Stromal cell of bone marrow (primary cell): Measurements from ENCODE around the gene SMIM21.

Experiments
- DNase-seq: peaks from one replicate; pipeline ENCODE4 v3.0.0-alpha.2; 2012; ENCODE audit warnings: low read depth

SMIM21 gene

DNA sequence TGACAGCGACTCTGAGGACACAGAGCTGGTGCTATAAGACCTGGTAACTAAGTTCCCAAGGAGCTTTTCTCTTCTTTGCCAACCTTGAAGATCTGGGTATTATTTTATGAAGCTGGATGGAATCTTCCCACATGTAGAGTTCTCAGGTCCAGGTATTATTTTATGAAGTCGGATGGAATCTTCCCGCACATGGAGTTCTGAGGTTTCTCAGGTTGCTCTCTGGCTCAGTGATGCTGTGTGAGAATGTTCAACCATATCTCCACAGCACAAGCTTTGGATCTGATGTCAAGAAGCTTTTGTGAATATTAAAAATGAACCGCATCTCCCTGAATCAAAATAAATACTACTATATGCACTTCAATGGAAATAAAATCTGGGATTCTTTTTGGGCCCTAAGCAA, at the start of gene SMIM21:
Gene SMIM21 (minus strand): TSS at position 101 of the 400 bp plus-strand sequence. CDS start 140 bp downstream, outside the sequence.
- no peak for DNase-seq

DNA sequence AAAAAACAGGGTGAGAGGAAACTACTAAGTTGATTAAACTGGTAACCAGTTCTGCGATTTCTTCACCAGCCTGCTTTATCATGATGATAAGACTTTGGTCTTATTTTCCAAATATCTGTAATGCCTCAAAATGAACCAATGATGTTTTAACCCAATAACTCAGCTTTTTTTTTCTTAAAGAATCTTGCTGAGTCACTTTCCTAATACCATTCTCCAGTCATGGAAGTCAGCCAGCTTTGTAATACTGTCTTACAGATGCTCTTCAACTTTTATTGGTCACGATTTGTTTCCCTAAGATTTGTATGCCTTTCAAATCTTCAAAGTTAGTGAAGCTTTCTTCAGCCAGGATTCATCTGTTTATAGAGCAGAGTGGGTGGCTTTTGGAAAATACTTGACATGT, 47.7 kb upstream of the SMIM21 start:
- peak; percentile 88 for DNase-seq

DNA sequence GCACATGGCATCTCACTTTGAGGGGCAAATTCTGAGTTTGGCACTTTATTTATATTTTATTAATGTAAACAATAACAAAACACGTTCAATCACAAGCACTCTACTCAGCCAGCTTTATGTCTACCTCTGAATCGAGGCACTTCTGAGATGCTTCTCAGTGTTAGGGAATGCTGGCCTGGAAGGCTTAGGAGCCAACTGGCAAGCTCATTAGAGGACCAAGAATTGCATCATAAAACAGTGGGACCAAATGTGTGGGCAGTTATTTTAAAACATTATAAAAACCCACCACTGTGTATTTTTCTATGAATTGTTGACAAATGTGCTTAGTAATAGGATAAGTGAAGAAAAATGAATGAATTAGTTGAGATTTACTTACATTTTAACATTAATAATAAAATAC, 46.8 kb upstream of the SMIM21 start:
- no peak for DNase-seq

DNA sequence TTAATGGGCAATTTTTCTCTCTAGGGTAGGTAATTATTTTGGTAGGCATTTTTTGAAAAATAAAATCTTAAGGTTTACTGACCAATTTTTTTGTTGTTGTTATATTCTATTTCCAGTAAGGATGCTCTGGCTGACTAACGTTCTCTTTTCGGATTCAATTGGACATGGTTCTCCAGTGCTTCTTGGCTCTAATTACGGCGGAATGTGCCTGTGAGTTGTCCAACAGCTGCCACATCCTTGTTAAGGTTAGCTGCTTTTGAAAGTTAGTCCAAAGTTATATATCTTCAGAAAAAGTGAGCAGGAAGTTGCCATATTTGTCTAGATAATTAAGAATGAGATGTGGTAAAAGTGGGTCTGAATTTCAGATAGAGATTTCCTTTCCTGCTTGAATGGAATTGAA, 45.8 kb upstream of the SMIM21 start:
- no peak for DNase-seq

DNA sequence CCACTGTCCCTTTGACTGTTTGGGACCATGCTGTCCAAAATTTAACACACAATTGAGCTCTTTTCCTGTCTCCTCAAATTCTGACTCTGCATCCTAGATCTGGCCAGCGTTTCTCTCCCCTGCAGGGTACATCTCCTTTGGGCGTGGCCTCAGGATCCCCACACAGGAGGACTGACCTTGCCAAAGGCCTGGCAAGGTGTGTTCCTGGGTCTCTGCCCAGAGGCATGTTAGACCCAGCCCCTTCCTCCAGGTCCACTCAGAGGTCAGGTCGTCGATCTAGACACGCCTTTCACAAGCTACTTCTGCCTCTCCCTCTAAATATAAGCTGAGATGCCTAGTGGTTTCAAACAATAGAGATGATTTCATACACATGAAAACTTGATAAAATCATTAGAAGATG, 45.4 kb upstream of the SMIM21 start:
- DNase-seq = no peak

DNA sequence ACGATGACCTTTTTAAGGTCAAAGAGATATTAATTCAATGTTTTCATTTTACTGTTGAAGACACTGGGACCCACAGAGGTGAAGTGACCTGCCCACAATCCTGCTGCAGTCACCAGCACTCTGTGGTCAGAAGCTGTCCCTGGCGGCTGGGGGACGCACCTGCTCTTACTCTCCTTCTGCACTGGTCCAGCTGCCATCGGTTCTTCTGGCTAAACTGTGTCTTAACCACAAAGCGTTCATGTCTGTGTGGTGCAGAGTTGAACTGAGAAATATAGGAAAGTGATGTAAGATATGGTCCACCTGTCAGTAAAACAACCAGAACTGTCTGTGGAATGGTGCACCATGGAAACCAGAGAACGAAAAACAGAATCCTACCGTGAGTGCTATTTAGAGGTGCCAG, 44.9 kb upstream of the SMIM21 start:
- DNase-seq = no peak

DNA sequence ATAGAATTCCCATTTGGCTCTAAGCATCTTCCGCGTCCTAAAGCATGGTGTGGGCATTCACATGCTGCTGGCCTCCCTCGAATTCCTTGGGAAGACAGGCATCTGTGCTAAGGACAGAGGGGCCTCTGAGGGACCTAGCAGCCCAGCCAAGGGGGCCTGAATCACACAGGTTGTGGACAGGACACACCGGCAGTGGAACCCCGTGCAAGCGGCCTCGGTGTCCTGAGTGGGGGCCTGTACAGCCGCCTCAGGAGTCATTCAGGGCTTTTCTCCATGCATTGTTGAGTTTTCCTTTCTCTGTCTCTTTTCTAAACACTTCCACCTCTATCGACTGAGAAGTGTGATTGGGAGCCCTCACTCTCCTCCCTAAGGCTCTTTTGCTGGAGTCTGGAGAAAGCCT, 44.3 kb upstream of the SMIM21 start:
- DNase-seq = no peak

DNA sequence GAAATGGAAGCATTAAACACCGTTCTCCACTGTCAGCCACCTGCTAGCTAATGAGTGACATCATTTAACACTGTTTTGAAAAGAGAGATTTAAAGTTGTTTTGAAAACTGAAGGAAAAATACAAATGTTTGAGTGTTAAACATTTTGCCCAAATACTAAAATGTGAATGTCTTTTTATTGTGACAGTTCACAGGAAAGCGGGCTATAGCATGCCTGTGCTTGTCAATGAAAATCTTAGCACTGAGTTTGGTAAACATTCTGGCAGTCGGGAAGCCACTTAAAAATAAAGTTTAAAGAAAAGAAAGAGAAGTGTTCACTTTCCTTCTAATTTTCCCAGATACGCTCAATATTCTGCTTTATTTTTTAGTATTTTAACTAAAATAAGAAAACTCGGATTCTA, 40.3 kb upstream of the SMIM21 start:
- DNase-seq = no peak

DNA sequence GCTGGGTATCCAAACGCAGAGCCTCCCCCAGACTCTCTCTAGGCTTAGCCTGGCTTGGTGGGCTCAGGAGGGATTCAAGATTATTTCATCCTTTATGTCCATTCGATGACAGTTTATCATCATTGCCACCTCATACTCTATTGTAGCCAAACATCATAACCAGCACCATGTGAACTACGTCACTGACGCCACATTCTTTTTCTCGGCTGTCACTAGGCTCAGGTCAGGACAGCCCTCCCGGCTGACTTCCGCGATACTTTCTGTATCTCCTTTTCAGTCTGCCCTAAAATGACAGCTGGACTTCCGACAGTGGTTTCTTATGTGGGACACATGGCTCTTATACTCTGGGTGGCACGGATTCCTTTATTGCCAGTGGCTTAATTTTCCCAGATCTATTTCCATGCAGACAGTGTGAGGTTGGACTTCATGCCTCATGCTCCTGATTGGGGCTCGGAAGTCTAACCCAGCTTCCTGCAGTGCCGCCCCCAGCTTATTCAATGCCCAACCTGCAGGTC, 39.8 kb upstream of the SMIM21 start:
- no peak for DNase-seq

DNA sequence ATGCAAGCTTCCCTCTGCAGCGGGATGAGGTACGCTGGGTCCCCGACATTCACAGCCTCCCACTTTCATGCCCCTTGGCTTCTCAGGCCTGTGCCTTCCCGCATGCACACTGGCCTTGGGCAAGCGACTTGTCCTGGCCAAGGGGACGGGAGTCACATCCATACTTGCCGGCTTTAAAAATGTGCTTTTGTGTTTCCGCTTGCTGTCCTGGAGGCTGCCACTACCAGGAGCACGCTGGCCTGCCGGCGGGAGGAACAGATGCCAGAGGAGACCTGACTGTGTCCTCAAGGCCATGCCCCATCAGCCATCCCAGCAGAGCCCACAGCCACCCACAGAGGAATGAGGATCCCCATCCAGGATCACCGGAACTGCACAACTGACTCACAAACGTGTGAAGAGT, 36.9 kb upstream of the SMIM21 start:
- DNase-seq = no peak

DNA sequence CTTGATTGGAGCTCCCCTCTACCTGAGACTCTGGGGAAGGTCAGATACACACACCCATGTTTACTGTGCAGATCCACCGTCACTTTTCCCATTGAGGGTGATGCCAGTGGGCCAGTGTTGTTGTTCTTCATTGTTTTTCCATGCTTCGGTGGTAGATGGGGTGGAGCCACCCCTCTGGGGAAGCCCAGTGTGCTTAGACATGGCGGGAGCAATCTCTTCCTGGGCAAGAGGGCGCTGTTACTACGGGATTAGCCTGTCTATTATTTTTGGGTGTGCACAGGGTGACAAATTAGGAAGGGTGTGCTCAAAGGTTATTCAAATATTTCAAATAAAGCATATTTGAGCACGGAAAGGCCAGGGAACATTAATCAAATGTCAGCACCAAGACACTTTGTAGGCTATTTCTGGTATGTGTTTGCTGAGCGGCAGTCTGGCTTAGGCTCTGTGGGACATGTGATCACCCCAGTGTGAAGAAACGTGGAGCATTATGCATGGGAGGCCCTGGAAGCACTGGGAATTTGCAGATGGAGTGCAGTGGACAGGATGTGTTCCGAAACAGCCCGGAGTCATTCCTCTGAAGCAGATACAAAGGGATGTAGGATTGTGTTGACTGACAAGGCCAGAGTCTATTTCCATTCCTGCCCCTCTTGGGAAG, 34.8 kb upstream of the SMIM21 start:
- DNase-seq = no peak

DNA sequence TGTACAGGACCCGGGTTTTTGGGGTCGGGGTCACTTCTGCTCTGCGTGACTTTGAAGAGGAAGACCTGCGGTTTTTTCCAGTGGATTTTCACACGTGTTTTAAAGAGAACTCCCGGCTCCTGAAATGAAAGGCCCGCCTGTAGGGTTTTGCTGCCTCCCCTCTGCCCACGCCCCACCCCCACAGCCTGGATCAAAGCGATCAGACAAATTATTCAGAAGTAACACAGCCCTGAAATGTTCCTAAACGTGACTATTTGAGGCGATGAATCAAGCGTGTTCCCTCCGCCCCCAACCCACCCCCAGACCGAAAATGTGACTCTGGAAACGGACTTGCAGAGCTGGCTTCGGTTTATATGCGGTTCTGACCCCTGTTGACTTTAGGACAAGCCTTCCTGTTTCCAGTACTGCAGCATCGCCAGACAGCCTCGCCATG, 28.7 kb upstream of the SMIM21 start:
- DNase-seq = no peak

DNA sequence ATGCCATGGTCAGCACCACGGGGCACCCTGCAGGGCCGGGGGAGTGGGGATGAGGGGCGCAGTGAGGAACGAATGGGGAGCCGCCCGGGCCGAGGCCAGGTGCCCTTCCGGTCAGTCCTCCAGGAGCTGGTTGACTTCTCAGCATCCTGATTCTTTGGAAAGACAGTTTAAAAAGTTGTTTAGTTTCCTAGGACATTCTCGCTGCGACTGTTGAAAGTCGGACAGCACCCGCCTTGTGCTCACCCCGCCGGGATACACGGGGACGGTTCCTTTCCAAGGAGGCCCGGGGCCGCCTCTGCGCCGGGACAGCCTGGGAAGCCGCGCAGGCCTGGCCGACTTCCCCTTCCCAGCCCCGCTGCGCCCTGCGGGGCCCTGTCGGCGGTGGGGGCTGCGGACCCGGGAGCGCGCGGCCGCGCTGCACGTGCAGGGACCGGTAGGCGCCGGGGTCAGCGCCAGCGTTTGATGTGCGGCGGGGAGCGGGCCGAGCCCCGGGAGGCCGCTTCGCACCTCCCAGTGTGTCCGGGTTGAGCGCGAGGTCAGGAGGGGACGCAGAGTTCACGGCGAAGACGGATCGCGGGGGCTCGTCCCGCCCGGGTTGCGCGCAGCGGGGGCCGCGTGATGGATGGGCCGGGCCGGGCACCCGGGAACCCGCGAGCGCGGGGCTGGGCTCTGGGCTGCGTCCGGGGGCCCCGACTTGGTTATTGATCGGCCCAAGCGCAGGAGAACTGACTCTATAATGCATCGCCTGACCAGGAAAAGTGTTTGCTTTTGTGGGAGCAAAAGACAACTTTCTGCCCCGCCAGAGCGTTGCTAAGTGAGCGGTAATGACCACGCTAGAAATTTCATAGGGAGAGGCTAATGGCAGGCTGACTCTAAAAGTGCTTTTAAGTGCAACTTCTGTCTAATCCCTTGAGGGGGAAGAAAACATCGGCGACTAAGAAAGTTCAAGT, 28.0 kb upstream of the SMIM21 start:
- no peak for DNase-seq

DNA sequence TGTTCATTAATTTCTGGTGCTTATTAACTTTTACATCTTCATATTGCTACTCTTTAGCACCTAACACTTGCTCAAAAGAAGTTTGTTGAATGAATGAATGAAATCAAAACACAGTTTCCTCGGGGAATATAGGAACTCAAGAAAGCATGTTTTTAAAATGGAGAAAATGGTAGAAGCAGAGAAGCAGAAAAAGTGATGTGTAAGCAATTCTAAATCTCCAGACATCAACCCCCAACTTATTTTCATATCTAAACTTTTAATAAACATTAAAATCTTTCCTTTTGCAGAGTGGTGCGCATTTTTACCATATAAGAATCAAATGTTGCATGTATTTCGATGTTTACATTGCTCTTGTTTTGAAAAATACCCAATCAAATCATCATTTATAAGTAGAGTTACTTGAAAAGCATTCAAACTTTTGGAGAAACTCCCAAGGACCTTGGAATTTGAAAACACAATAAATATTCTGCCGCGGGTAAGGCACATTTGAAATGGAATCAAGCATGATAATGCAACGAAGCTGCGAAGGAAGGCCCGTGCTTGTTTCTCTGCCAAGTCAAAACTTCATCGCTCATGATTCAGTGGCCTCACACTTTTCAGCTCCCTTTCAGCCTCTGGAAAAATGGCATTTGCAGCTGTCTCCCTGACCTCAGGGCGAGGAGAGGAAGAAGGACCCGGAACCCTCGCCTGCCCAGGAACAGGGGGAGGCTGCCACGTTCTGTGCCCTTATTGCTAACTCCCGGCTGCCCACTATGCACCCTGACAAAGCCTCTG, 26.7 kb upstream of the SMIM21 start:
- DNase-seq = no peak

DNA sequence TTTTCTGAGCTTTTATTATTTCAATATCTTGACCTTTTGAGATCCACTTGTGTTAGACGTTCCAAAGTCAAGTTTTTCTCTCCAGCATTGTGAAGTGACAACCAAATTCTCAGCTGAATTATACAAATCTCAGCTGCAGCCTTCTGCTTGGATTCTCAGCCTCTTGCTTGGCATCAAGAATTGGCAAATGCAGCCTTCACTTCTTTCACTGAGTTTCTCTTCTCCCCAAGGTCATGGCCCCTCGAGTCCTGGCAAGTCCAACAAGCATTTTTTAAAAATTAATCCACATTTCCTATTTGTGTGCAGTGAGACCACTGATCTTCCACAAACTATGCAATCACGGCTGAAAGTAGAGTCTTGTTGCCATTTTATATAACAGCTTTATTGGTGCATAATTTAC, 23.4 kb upstream of the SMIM21 start:
- DNase-seq = no peak

DNA sequence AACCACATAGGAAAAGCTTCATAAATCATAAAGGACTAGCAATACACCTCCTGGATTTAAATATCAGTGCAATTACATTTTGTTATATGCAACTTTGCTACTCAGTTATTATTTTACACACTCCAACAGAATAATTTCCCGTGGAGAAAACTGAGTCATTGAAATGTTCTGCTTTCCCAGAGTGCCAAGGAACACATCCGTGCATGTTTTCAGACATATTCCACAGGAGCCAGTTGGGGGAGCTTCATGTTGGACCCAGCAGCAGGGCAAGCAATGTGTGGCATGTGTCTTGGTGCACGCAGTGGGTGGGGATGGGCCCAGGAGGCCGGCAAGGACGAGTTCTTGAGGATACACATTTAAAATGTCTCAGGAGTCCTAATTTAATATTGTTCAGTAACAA, 14.4 kb upstream of the SMIM21 start:
- DNase-seq = no peak

DNA sequence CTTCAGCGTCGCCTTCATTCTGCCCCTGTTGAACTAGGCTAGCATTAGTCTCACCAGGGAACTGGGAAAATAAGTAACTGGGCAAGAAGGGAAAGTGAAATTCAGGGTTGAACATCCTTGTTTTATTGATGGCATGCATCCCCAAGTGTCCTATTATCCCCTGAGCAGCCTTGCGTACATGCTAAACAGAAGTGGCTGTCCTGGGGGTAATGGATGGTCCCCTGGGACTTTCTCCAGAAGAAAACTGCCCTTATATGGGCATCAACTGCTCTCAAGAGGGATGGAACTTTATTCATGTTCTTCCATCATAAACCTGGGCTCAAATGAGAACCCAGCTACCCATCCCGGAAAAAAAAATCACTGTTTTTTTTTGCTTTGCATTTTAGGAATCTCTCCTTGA, 11.8 kb upstream of the SMIM21 start:
- DNase-seq = no peak

DNA sequence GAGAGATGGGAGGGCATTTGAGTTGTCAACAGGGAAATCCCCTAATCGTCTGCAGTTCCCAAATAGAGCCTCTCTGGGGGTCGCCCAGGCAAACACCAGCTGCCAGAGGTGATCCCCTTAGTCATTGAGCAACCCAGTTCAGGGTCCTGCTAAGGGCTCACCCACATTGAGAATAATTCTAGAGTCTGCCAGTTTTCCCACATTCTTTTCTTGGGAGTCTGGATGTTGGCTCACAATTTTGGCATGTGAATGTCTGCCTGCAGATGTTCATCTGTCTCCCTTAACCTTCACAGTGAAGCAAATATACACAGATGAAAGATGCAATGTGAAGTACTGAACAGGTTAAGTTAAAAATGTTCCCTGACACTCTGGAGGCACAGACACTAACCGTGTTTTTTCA, 11.4 kb upstream of the SMIM21 start:
- no peak for DNase-seq

DNA sequence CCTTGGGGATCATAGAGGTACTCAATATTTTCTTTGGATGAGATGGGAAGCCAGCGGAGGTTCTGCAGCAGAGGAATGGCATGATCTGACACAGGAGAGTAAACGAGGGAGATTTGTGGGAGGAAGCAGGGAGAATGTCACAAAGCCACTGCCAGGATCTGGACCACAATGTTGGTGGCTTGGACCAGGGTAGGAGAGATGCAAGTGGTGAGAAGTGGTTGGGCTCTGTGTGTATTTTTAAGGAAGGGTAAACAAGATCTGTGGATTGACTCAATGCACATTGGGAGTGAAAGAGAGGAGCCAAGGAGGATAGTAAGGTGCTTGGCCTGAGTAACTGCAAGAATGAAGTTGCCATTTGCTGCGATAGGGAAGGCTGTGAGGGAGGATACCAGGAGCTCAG, 10.5 kb upstream of the SMIM21 start:
- no peak for DNase-seq

DNA sequence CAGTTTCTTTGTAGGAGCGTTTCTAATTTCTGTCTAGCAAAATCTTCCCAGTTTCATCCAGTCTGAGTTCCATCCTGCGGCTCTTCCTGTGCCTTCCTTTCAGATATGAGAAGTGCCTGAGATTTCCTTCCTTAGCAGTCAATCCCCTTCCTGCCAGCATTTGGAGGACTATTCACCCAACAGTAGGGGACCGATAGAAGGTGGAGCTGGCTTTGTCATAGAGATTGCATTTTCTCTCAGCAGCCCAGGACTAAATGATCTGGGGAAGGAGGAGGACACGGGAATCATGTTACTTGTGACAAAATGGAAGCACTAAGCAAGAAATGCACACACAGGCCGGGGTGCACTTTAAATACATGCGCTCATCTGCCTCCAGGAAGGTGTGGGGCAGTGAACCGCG, 5.6 kb upstream of the SMIM21 start:
- DNase-seq = no peak

DNA sequence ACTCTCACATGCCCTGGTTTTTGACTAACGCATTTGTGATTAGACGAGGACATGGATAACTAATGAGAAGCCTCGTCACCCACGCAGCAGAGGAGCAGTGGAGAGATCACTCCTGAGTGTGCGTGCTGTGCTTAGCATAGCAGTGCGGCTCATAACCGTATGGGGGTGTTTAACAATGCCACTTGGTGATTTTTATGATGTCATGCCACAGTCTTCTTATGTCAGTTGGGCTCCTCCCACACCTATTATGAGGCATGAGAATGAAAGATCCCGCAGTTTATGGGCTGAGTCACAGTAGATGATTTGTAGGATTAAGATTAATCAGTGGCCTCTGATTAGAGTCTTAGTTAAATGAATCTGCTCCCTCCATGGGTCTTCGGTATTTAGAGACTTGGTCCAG, 2.5 kb upstream of the SMIM21 start:
- no peak for DNase-seq

DNA sequence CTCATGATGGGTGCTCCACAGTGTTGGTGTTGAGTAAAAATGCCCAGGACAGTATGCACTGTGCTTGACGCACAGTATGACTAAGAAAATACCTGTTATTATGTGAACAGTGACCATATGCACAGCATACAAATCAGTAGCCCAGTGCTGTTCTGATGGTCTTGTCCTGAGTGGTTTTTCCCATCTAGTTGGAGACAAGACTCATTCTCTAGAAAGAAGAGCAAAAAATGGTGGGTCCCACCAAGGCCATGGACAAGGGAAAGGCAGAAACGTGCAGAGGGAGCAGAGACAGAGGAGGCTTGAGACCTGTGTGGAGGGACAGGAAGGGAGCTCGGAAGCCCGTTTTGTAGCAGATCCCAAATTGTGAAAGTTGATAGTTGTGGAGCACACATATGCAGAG, 987 bp upstream of the SMIM21 start:
- DNase-seq = no peak
